Peyer's patch (tissue), 4 donors: ENCODE data around the gene HOXA11. TPM values are rescaled to one million over a fixed set of nuclear protein-coding genes. Genes with fewer than 3 reads are reported as not detected.

Experiments
- DNase-seq, 3 donors: peaks; one replicate each; pipeline ENCODE4 v3.0.0-alpha.2; 2017 to 2019
- H3K27ac ChIP-seq, 4 donors: fragments of 200-600 bp; sonication (generic); one replicate each; pipeline ENCODE4 v1.5.1; 2016 to 2019
- H3K27me3 ChIP-seq, 2 donors: fragments of 200-600 bp; sonication (generic); one replicate each; pipeline ENCODE4 v1.5.1; 2019
- H3K36me3 ChIP-seq, 3 donors: fragments of 200-600 bp; sonication (generic); one replicate each; pipeline ENCODE4 v1.5.1; 2016 to 2019
- H3K4me1 ChIP-seq, 4 donors: fragments of 200-600 bp; sonication (generic); one replicate each; pipeline ENCODE4 v1.5.1; 2016 to 2019
- H3K4me3 ChIP-seq, 4 donors: fragments of 200-600 bp; sonication (generic); 1 replicate in 3 of 4; 2 replicates in 1 of 4; pipeline ENCODE4 v1.5.1; 2016 to 2019; ENCODE audit warnings: mild to moderate bottlenecking in 1 of 4
- H3K9me3 ChIP-seq, 4 donors: fragments of 200-600 bp; sonication (generic); one replicate each; pipeline ENCODE4 v1.5.1; 2016 to 2019; ENCODE audit warnings: mild to moderate bottlenecking in 1 of 4
- POLR2A ChIP-seq, 2 donors: fragments of 450-650 bp; IDR thresholded peaks; one replicate each; pipeline ENCODE4 v1.5.1; 2017; ENCODE audit warnings: antibody characterized with exemption in 2 of 2, mild to moderate bottlenecking in 2 of 2, moderate library complexity in 2 of 2
- total RNA-seq, 4 donors: library from RNA; depleted of rRNA; stranded (reverse); fragments of >200 nt; gene quantifications; one replicate each; pipeline ENCODE4 v1.1.0, GENCODE V29; 2016
- TF ChIP-seq, protein P1 (sequence below), 6 experiments: fragments of 450-650 bp in 4 of 6; fragments of 200-600 bp in 2 of 6; sonication (generic) in 1 of 6; IDR thresholded peaks; one replicate each; pipeline ENCODE4 v1.5.1; 2017 to 2019; ENCODE audit warnings: antibody characterized with exemption in 6 of 6, mild to moderate bottlenecking in 3 of 6, moderate library complexity in 1 of 6

The HOXA11 gene
- total RNA-seq, 4 donors from 2014 or later, result not detected

DNA sequence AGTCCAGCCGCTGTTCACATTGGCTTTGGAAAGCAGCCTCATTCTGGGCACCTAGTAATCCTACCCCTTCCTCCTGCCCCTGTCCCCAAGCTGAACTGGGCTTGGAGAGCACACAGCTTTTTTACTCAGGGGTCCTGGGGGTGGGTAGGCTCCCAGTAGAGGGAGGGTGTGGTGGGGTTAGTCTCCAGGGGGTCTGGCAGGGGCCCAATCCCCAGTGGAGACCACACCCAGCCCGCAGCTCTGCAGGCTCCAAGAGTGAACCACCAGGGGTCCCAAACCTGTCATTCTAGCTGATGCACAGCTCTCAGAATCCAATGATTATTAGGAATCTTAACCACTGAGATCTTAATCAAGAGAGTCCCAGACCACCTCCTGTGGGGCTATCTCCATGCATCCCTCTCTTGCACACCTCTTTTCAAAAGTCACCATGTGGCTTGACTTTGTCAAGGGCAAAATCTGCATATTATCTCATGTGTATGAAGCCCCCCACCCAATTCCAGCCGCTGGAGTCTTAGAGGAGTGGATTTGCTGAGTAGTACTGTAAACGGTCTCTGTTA, 2.7 kb downstream of the HOXA11 start:
- peak in 1 of 3 donors; percentile 23 for DNase-seq
- H3K9me3 ChIP-seq, result no peaks in the 10 kb centered on the region
- H3K4me3 ChIP-seq, result no peak overlapping the region
- no peak for TF ChIP-seq POLR2A (IDR thresholded peaks at IDR 0.05)
- TF ChIP-seq, protein P1, sequence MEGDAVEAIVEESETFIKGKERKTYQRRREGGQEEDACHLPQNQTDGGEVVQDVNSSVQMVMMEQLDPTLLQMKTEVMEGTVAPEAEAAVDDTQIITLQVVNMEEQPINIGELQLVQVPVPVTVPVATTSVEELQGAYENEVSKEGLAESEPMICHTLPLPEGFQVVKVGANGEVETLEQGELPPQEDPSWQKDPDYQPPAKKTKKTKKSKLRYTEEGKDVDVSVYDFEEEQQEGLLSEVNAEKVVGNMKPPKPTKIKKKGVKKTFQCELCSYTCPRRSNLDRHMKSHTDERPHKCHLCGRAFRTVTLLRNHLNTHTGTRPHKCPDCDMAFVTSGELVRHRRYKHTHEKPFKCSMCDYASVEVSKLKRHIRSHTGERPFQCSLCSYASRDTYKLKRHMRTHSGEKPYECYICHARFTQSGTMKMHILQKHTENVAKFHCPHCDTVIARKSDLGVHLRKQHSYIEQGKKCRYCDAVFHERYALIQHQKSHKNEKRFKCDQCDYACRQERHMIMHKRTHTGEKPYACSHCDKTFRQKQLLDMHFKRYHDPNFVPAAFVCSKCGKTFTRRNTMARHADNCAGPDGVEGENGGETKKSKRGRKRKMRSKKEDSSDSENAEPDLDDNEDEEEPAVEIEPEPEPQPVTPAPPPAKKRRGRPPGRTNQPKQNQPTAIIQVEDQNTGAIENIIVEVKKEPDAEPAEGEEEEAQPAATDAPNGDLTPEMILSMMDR (IDR thresholded peaks at IDR 0.05), result no peak
- no peak overlapping the region for H3K27ac ChIP-seq
- H3K27me3 ChIP-seq, result peaks cover 4 to 48% of the 10 kb centered on the region in 2 donors
- H3K4me1 ChIP-seq, result peaks cover 5 to 29% (median 10%) of the 10 kb centered on the region in 4 donors
- no peaks in the 10 kb centered on the region for H3K36me3 ChIP-seq

DNA sequence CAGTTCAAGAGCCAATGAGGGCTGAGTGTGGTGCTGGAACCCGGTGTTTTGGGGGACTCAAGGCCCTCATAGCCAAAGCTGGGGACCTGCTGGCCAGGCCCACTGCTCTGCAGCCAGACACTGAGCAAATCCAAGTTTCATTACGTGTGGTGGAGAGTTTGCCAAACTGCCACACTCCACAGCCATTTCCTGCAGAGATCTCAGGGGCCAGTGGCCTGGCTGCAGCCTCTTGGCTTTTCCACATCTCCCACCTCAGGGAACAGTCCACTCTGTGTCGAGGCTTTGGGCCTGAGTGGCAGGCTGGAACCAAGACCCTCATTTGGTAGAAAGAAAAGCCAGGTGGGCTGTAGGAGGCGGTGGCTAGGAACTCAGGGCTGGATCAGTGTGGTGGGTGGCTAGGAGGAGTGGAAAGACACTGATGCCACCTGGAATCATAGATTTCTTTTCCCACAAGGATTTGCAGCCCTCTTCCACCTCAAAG, 3.2 kb downstream of the HOXA11 start:
- Histone ChIP-seq H3K36me3 (no peaks in the 10 kb centered on the region), H3K4me1 (peaks cover 5 to 29% (median 10%) of the 10 kb centered on the region in 4 donors), H3K27ac (no peak overlapping the region), H3K4me3 (no peak overlapping the region), H3K27me3 (peaks cover 4 to 46% of the 10 kb centered on the region in 2 donors), H3K9me3 (no peaks in the 10 kb centered on the region)
- DNase-seq, result peak in 1 of 3 donors; percentile 25
- no peak for TF ChIP-seq POLR2A (IDR thresholded peaks at IDR 0.05)
- TF ChIP-seq, protein P1 (IDR thresholded peaks at IDR 0.05), result no peak

DNA sequence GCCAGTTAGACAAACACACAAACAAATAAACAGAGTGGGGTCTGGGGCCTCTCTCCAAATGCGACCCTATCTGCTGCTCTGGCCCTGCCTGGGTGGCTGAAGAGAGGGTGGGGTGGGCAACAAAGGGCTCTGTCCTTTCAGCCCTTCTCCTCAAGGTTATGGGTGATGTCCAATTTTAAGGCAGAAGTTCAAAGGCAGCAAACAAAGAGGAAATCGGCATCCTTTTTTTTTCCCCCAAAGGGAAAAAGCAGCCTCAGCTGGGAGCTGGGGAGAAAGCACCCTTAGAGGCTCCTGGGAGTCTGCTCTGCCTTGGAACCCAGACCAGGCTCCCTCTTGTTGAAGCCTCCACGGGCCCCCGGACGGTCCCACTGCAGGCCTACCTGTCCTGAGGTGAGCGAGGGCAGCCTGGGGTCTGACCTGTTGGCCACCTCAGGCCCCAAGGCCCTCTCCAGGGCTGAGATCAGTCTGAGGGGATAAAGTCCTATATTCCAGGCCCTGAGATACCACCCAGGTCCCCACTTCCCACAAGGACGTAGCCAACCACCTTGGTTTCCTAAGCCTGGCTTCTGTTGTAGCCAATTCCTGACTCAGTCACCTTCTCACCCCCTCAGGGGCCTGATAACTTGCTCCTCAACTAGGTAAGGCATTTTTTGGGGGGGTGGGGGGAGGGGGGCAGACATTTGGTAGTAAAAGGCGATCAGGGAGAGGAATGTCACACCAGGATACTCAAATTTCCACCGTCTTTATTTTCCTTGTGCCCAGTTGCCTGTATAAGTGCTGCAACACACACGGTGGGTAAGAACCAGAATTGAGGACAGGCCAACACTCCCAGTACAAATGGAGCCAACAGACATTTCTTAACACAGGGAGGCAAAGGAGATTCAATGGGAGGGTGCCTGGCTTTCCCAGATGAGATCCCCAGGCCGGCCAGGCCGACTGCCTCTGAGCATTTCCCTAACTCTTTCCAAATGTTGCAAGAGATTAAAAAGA, 4.3 kb downstream of the HOXA11 start:
- no peaks in the 10 kb centered on the region for H3K9me3 ChIP-seq
- peaks cover 5 to 27% (median 10%) of the 10 kb centered on the region in 4 donors for H3K4me1 ChIP-seq
- DNase-seq, result peak in 1 of 3 donors; percentile 37
- no peak overlapping the region for H3K4me3 ChIP-seq
- no peaks in the 10 kb centered on the region for H3K36me3 ChIP-seq
- H3K27ac ChIP-seq, result peak overlapping the region in 1 of 4 donors; percentile 75
- H3K27me3 ChIP-seq, result peaks cover 4 to 37% of the 10 kb centered on the region in 2 donors
- TF ChIP-seq, protein P1 (IDR thresholded peaks at IDR 0.05), result no peak
- TF ChIP-seq POLR2A (IDR thresholded peaks at IDR 0.05), result no peak

DNA sequence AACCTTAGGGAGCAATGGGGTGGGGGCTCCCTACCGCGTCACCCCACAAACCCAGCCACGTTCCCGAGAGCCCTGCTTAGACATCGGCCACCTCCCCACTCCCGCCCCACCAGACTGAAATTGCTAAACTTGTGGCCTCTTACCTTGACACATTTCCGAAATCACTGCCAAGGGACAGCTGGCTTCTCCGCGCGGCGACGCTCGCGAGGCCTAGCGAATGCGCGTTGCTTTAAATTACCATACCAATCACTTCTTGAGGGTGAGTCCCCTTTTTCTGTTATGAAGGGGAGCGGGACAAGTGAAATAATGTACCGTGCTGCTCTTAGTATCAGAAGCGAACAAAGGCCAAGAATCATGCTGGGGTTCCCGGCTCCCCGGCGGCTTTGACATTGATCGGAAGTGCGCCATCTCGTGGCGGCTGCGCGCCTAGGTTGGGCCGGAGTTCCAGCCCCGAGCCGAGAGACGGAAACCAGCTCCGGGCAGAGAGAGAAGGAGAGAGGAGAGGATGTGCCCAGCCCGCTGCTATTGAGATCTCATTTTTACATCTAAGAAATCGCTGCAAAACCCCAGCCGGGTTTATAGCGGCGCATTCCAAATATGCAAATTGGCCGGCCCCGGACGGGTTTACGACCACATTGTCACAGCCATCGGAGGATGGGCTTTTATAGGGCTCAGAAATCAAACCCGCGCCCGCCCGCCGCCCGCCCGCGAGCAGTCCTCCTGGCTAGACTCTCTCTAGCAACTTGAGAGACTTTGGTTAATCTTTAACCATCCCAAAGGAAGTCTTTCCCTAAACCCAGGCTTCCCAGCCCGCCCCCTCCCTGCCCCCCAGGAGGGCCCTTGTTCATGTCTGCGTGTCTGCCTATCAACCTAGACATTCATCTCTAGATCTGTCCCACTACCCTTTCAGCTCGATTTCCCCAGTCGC, 5.3 kb downstream of the HOXA11 start:
- H3K27me3 ChIP-seq, result peaks cover 4 to 29% of the 10 kb centered on the region in 2 donors
- peak overlapping the region in 3 of 4 donors; percentile 17 to 75 (median 59) for H3K27ac ChIP-seq
- peak in 1 of 2 donors; percentile 11 for TF ChIP-seq POLR2A (IDR thresholded peaks at IDR 0.05)
- TF ChIP-seq, protein P1 (IDR thresholded peaks at IDR 0.05), result peak; percentile 56 to 91 (median 82)

DNA sequence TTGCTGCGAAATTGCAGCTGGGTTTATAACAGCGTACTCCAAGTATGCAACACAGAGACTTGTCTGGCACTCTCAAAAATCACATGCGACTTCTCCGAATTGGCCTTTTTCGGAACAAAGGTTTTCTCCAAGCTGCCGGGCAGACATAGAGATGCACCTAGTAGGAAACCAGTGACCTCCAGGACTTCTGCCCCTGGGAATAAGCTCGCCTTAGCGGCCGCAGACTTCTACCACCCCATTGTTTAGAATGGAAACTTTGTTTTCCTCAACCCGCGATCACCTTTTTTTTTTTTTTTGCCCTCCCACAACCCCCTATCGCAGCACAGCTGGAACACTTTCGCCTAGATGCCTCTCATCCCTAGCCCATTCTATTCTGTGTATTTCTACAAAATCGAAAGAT, 6.0 kb downstream of the HOXA11 start:
- peak in 2 of 3 donors; percentile 34 to 46 for DNase-seq
- TF ChIP-seq POLR2A (IDR thresholded peaks at IDR 0.05), result no peak
- TF ChIP-seq, protein P1 (IDR thresholded peaks at IDR 0.05), result no peak
- Histone ChIP-seq H3K4me3 (peak overlapping the region in 2 of 4 donors; percentile 34 to 38), H3K36me3 (no peaks in the 10 kb centered on the region), H3K27me3 (peaks cover 4 to 28% of the 10 kb centered on the region in 2 donors), H3K9me3 (no peaks in the 10 kb centered on the region), H3K27ac (peak overlapping the region in 3 of 4 donors; percentile 17 to 75 (median 59)), H3K4me1 (peaks cover 3 to 26% (median 6%) of the 10 kb centered on the region in 4 donors)

More for the DNA sequence above, 5.3 kb downstream of the HOXA11 start:
- Histone ChIP-seq H3K9me3 (no peaks in the 10 kb centered on the region), H3K4me1 (peaks cover 5 to 26% (median 8%) of the 10 kb centered on the region in 4 donors), H3K36me3 (no peaks in the 10 kb centered on the region), H3K4me3 (peak overlapping the region in 2 of 4 donors; percentile 34 to 38)
- DNase-seq, result peak in 2 of 3 donors; percentile 87 to 91
